ENCODE results near the gene GHRH.

GHRH gene

DNA sequence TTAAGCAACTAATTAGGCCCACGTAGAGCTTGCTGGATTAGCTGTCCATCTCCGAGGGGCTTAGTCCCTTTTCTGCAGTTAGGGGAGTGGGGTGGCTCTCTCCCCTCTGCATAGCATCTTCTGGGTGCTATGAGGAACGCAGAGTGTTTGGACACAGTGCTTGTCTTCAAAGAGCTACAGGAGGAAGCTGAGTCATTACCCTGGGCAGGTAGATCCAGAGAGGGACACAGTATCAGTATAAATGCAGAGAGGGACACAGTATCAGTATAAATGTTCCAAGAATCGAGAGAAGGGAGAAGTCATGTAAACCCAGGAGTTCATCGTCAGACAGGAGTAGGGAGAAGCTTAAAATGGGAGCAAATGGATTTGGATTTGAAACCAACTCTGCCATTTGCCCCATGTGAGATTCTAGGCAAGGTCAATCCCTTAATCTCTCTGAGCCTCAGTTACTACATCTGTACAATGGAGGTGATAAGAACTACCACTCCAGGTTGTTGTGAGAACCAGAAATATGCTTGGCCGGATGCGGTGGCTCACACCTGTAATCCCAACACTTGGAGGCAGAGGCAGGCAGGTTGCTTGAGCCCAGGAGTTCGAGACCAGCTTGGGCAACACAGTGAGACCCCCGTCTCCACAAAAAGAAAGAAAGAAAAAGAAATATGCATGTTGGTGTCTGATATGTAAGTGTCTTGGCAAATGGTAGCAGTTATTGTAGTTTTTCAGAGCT lies 5.5 kb upstream of the GHRH start:
- TF ChIP-seq, protein P1, sequence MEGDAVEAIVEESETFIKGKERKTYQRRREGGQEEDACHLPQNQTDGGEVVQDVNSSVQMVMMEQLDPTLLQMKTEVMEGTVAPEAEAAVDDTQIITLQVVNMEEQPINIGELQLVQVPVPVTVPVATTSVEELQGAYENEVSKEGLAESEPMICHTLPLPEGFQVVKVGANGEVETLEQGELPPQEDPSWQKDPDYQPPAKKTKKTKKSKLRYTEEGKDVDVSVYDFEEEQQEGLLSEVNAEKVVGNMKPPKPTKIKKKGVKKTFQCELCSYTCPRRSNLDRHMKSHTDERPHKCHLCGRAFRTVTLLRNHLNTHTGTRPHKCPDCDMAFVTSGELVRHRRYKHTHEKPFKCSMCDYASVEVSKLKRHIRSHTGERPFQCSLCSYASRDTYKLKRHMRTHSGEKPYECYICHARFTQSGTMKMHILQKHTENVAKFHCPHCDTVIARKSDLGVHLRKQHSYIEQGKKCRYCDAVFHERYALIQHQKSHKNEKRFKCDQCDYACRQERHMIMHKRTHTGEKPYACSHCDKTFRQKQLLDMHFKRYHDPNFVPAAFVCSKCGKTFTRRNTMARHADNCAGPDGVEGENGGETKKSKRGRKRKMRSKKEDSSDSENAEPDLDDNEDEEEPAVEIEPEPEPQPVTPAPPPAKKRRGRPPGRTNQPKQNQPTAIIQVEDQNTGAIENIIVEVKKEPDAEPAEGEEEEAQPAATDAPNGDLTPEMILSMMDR (IDR thresholded peaks at IDR 0.05; ENCODE audit: low read depth, low read length, missing control alignments), result no peak
- no peak overlapping the region for H3K4me3 ChIP-seq (replicated peaks; ENCODE audit: low read depth, low read length)
- DNase-seq (ENCODE audit: extremely low read depth, low read depth), result no peak

DNA sequence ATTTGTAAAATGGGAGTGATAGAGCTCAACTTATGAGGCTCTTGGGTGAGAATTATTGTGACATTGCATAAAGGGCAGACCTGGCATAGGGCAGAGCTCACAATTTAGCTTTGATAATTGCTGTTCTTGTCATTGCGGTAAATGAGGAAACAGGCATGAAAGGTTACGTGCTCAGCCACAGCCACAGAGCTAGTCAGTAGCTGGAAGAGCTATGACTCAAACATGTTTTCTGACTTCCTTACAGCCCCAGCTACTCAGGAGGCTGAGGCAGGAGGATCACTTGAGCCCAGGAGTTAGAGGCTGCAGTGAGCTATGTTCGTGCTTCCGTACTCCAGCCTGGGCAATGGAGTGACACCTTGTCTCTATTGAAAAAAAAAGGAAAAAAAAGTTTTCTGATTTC lies 3.5 kb upstream of the GHRH start:
- TF ChIP-seq, protein P1 (IDR thresholded peaks at IDR 0.05; ENCODE audit: low read depth, low read length, missing control alignments), result no peak
- H3K4me3 ChIP-seq (replicated peaks; ENCODE audit: low read depth, low read length), result no peak overlapping the region
- DNase-seq (ENCODE audit: extremely low read depth, low read depth), result no peak

DNA sequence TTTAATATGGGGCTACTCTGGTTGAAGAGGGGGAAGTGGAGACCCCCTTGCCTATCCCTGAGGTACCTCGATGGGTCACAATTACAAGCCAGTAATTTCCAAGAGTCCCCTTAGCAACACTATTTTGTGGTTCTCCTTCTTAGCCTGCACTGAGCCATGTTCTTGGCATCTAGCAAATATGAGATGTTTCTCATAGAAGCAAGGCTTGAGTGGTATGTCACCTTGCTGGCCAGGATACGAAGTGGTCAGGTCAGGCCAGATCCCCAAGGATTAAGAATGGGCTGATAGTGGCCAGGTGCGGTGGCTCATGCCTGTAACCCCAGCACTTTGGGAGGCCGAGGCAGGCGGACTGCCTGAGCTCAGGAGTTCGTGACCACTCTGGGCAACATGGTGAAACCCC lies 2.1 kb upstream of the GHRH start:
- TF ChIP-seq, protein P1 (IDR thresholded peaks at IDR 0.05; ENCODE audit: low read depth, low read length, missing control alignments), result no peak
- H3K4me3 ChIP-seq (replicated peaks; ENCODE audit: low read depth, low read length), result no peak overlapping the region
- DNase-seq (ENCODE audit: extremely low read depth, low read depth), result no peak

DNA sequence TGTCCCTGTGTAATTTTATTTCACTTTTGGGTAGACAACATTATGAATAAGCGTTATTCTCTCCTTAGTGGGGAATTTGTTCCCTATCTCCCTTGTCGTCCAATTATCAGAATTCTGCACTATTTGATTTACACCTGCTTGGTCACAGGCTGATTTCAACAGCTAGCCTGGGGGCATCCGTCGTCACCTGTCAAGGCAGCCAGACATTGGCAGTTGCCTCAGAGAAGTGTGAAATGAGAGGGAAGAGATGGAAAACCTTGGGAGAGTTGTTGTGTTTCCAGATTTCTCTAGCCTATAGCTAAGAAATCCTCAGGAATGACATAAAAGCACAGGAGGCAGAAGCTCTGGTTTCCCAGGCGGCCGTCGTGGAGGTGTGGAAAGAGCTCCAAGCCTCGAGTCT lies 891 bp upstream of the GHRH start:
- no peak overlapping the region for H3K4me3 ChIP-seq (replicated peaks; ENCODE audit: low read depth, low read length)
- DNase-seq (ENCODE audit: extremely low read depth, low read depth), result no peak
- TF ChIP-seq, protein P1 (IDR thresholded peaks at IDR 0.05; ENCODE audit: low read depth, low read length, missing control alignments), result no peak

DNA sequence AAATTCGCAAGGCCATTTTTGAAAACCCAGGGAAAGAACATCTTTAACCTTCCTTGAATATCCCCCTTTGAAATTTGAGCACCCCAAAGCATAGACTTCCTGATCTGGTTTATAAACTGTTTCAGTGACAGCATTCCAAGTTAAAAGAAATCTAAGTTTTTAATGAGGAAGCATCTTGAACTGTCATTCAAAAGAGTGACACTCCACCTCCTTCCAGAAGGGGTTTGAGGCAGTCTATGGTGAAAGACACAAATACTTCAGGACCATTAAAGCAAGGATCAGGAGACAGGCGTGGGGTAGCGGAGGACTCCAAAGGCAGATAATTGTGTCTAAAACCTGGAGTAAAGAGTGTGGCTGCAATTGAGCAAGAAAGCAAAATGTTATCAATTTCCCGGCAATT lies 691 bp downstream of the GHRH start:
- no peak overlapping the region for H3K4me3 ChIP-seq (replicated peaks; ENCODE audit: low read depth, low read length)
- TF ChIP-seq, protein P1 (IDR thresholded peaks at IDR 0.05; ENCODE audit: low read depth, low read length, missing control alignments), result no peak
- no peak for DNase-seq (ENCODE audit: extremely low read depth, low read depth)

DNA sequence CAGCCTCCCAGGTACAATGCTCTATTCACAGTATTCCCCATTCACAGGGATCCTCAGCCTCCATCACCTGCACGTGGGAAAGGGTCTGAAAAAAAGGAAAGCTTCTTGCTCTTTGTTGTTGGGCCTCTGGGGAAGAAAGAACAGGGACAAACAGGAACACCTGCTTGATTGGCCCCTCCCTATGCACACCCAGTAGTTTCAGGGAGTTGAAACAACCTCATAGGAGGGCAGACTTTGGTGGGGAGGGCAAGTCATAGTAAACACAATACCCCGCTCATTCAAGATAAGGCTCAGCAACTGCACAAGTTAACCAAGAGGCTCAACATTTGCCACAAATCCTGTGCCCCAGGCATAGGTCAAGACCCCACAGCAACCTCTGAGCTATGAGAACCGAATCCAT lies 1.7 kb downstream of the GHRH start:
- TF ChIP-seq, protein P1 (IDR thresholded peaks at IDR 0.05; ENCODE audit: low read depth, low read length, missing control alignments), result no peak
- no peak overlapping the region for H3K4me3 ChIP-seq (replicated peaks; ENCODE audit: low read depth, low read length)
- DNase-seq (ENCODE audit: extremely low read depth, low read depth), result no peak

DNA sequence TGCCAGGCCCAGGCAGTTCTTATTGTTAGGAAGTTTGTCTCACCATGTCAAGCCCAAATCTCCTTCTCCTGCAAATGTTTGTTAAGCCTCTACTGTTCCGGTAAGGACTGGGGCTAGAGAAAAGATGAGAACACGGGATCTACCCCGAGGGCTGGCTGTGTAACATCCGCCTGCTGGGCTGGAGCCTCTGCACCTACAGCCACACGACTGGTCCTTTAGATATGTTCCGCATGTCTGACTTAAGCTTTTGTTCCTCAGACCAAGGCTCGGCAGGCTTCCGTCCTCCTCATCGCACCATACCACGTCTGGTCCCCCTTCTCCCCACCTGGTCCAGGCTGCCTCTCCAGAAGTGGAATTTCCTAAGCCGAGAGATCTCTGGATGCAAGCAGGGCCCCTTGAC lies 2.6 kb downstream of the GHRH start:
- DNase-seq (ENCODE audit: extremely low read depth, low read depth), result no peak
- TF ChIP-seq, protein P1 (IDR thresholded peaks at IDR 0.05; ENCODE audit: low read depth, low read length, missing control alignments), result no peak
- no peak overlapping the region for H3K4me3 ChIP-seq (replicated peaks; ENCODE audit: low read depth, low read length)
